ENCODE results near the gene CFAP161. TPM values are rescaled to one million over a fixed set of nuclear protein-coding genes. Genes with fewer than 3 reads are reported as not detected.

The CFAP161 gene
- total and polyA plus RNA-seq, 9 of the 15 experiments (the other 6 are each of a cell fraction or from before 2014, with no cell fraction given) = 25.8 to 83.3 (median 75.6) TPM

- Histone ChIP-seq H4K20me1 (replicated peaks; ENCODE audit: control insufficient read depth, insufficient read depth, low read length) (no peaks in the 10 kb centered on the region), H3K9me1 (ENCODE audit: control insufficient read depth, insufficient read depth, low read length) (no peaks in the 10 kb centered on the region), H3K9me3 (replicated peaks; ENCODE audit: control insufficient read depth, insufficient read depth, low read depth, low read length) (no peaks in the 10 kb centered on the region), H3K36me3 (ENCODE audit: control insufficient read depth, insufficient read depth, low read length) (peaks cover 2% of the 10 kb centered on the region; the same call in 2 of the 3 replicates), H3K4me3 (no peak overlapping the region), H3K27me3 (ENCODE audit: control insufficient read depth in 2 of 2, insufficient read depth in 2 of 2, low read length in 2 of 2) (no peaks in the 10 kb centered on the region), H2AFZ (ENCODE audit: low read depth, low read length) (peak overlapping the region; percentile 37), H3K4me1 (replicated peaks in 1 of 2; ENCODE audit: control insufficient read depth in 2 of 2, insufficient read depth in 2 of 2, low read length in 2 of 2) (peaks cover 24 to 48% of the 10 kb centered on the region in 2 experiments), H3K27ac (ENCODE audit: extremely low read depth, low read depth, low read length) (peak overlapping the region; percentile 71), H3K79me2 (ENCODE audit: control insufficient read depth, insufficient read depth, low read length) (no peaks in the 10 kb centered on the region), H3K9ac (ENCODE audit: insufficient read depth in 1 of 2, low read depth in 2 of 2, low read length in 2 of 2) (peak overlapping the region; percentile 14 to 75), H3K4me2 (ENCODE audit: insufficient read depth, low read length) (peak overlapping the region; percentile 47)
- CTCF ChIA-PET (ENCODE audit: low intra/inter-chr PET ratio) = interaction anchor here (0.7 kb wide), 1 partner anchor 90 kb away, joined by 4 read pairs; no protein-coding TSS in a partner anchor
- POLR2A ChIA-PET = interaction anchor here (0.7 to 1.9 kb wide), 5 partner anchors 9 to 166 kb away, joined by 3 to 13 read pairs (median 3); no protein-coding TSS in a partner anchor
- peak; percentile 67 to 85 (median 76) for DNase-seq (ENCODE audit: extremely low read depth in 1 of 4, low spot score in 3 of 4)
- intact Hi-C loops (cut with micrococcal nuclease) (loop anchor here (5.0 kb wide), 1 partner anchor 177 kb away; the partner anchor contains the start of gene MESD), in situ Hi-C loops (cut with MboI) (loop anchor here (5.0 kb wide), 1 partner anchor 103 kb away; no protein-coding TSS in a partner anchor)
- no TSS peak for BruUV-seq (replicated peaks)
- peak; percentile 91 for ATAC-seq
- peak; percentile 90 for FAIRE-seq
- 24% methylated on average over 3 of the region's 3 CpGs for WGBS (ENCODE audit: insufficient coverage, low coverage, missing lambda C conversion rate)
- TF ChIP-seq TBP (optimal IDR thresholded peaks at IDR 0.05; ENCODE audit: low read depth, low read length) (no peak), TEAD2 (tag; IDR thresholded peaks at IDR 0.05) (no peak), ZNF778 (CRISPR knock-in tag; IDR thresholded peaks at IDR 0.05) (no peak), GMEB1 (CRISPR knock-in tag; IDR thresholded peaks at IDR 0.05) (no peak), TARDBP (IDR thresholded peaks at IDR 0.05) (no peak), BRCA1 (IDR thresholded peaks at IDR 0.05) (no peak), BRCA1 (CRISPR knock-in tag; IDR thresholded peaks at IDR 0.05) (no peak), FOSL1 (tag; conservative IDR thresholded peaks at IDR 0.05) (peak; percentile 54), PBX2 (CRISPR knock-in tag; IDR thresholded peaks at IDR 0.05; ENCODE audit: low read depth) (no peak), PBX2 (tag; conservative IDR thresholded peaks at IDR 0.05; ENCODE audit: low read depth) (peak; percentile 47), NR2C1 (IDR thresholded peaks at IDR 0.05) (no peak), NR2C1 (tag; IDR thresholded peaks at IDR 0.05) (no peak), MLX (CRISPR knock-in tag; conservative IDR thresholded peaks at IDR 0.05) (no peak)
Observed at GRCh38 chr15:81163961-81164800, 30.1 kb downstream of the CFAP161 start.
